ENCODE measurements around the gene CENPF.
"Not testable (repeated sequence)": the region's sequence is repeated elsewhere in the genome, so short reads cannot be mapped to it uniquely, and the experiment has no call there.

CENPF gene

GRCh38 chr1:214602764-214603657, at the start of gene CENPF:
CENPF (plus strand) TSS chr1:214603195; CDS start chr1:214613755, 10,560 bp downstream.
- peak; percentile 99 for DNase-seq (ENCODE audit: low spot score)

GRCh38 chr1:214557952-214558735, 44.9 kb upstream of the CENPF start:
- no peak for DNase-seq (ENCODE audit: low spot score)

GRCh38 chr1:214563881-214564280, 39.1 kb upstream of the CENPF start:
- no peak for DNase-seq (ENCODE audit: low spot score)

- no peak for DNase-seq (ENCODE audit: low spot score)
These were observed 37.7 kb upstream of the CENPF start for GRCh38 chr1:214565310-214565709.

GRCh38 chr1:214566158-214567104, 36.6 kb upstream of the CENPF start:
- no peak for DNase-seq (ENCODE audit: low spot score)

GRCh38 chr1:214567481-214567980, 35.5 kb upstream of the CENPF start:
- DNase-seq (ENCODE audit: low spot score) = no peak

- no peak for DNase-seq (ENCODE audit: low spot score)
These were observed 34.7 kb upstream of the CENPF start for GRCh38 chr1:214568328-214568727.

- no peak for DNase-seq (ENCODE audit: low spot score)
These were observed 33.5 kb upstream of the CENPF start for GRCh38 chr1:214569357-214570004.

GRCh38 chr1:214570442-214570841, 32.6 kb upstream of the CENPF start:
- DNase-seq (ENCODE audit: low spot score) = no peak

- no peak for DNase-seq (ENCODE audit: low spot score)
These were observed 31.7 kb upstream of the CENPF start for GRCh38 chr1:214571281-214571680.

GRCh38 chr1:214573386-214574318, 29.3 kb upstream of the CENPF start:
- no peak for DNase-seq (ENCODE audit: low spot score)

GRCh38 chr1:214574598-214575411, 28.2 kb upstream of the CENPF start:
- no peak for DNase-seq (ENCODE audit: low spot score)

- DNase-seq (ENCODE audit: low spot score) = not testable (repeated sequence)
These were observed 26.9 kb upstream of the CENPF start for GRCh38 chr1:214576120-214576519.

GRCh38 chr1:214579183-214579582, 23.8 kb upstream of the CENPF start:
- no peak for DNase-seq (ENCODE audit: low spot score)

GRCh38 chr1:214581785-214582184, 21.2 kb upstream of the CENPF start:
- DNase-seq (ENCODE audit: low spot score) = peak; percentile 21

- no peak for DNase-seq (ENCODE audit: low spot score)
These were observed 20.6 kb upstream of the CENPF start for GRCh38 chr1:214582289-214582891.

- no peak for DNase-seq (ENCODE audit: low spot score)
These were observed 19.9 kb upstream of the CENPF start for GRCh38 chr1:214583113-214583512.

GRCh38 chr1:214583824-214584554, 19.0 kb upstream of the CENPF start:
- DNase-seq (ENCODE audit: low spot score) = no peak
